HG03175 (cell line): ENCODE measurements around the gene FUBP3.
"Not testable (repeated sequence)": the region's sequence is repeated elsewhere in the genome, so short reads cannot be mapped to it uniquely, and the experiment has no call there.

Experiments used
- ATAC-seq: cut with Tn5 transposase; IDR thresholded peaks from one replicate; pipeline ENCODE4 v1.9.1; 2021; ENCODE audit warnings: mild to moderate bottlenecking, moderate library complexity; ENCODE audit not compliant: unreplicated experiment

FUBP3 gene

DNA sequence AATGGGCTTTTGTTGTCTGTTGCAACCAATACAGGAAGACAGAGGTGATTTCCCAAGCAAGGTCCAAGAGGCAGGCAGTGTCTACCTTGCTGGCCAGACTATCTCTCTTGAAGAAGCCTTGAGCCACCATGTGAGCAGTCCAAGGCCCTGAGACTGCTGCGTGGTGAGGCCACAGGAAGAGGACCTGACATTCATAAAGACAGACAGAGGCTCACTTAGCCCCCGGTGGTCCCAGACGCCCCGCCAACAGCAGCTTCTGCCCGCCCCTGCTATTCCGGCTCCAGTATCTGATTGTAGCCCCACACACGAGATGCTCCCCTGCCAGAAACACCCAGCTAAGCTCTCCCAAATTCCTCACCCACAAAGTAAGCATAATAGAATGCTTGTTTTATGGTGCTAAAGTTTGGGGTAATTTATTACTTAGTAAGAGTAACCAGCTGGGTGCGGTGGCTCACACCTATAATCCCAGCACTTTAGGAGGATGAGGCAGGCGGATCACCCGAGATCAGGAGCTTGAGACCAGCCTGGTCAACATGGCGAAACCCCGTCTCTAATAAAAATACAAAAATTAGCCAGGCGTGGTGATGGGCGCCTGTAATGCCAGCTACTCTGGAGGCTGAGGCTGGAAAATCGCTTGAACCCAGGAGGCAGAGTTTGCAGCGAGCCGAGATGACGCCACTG, 22.8 kb upstream of the FUBP3 start:
- ATAC-seq, result no peak

DNA sequence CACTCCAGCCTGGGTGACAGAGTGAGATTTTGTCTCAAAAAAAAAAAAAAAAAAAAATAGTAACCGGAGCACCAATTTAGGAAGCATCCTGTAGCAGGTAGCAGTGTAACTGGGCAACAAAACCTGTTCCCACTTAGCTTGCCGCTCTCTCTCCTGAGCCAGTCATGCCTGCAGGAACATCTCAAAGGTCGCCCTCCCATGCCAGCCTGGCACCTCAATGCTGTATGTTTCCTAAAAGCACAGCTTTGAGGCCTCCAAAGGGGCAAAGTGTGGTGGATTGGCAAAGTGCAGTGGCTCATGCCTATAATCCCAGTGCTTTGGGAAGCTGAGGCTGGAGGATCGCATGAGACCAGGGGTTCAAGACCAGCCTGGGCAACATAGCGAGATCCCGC, 22.3 kb upstream of the FUBP3 start:
- no peak for ATAC-seq

DNA sequence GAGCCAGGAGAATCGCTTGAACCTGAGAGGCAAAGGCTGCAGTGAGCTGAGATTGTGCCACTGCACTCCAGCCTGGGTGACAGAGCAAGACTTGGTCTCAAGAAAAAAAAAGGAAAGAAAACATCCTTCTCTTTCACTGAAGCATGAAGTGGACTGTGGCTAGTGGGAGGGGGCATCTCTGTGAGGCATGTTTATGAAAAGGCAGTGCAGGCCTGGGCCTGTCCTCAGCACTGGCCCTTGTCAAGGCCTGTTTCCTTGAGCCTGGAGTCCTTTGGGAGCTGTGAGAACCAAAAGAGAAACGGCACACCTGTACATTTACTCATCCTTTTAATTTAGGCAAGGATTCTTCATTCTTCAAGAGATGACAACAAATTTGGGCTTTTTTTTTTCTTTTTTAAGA, 18.3 kb upstream of the FUBP3 start:
- ATAC-seq, result no peak

DNA sequence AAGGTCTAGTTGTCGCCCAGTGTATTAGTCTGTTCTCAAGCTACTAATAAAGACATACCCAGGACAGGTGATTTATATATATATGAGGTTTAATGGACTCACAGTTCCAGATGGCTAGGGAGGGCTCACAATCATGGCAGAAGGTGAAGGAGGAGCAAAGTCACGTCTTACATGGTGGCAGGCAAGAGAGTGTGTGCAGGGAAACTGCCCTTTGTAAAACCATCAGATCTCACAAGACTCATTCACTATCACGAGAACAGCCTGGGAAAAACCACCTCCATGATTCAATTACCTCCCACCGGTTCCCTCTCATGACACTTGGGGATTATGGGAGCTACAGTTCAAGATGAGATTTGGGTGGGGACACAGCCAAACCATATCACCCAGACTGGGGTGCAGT, 16.9 kb upstream of the FUBP3 start:
- ATAC-seq, result not testable (repeated sequence)

DNA sequence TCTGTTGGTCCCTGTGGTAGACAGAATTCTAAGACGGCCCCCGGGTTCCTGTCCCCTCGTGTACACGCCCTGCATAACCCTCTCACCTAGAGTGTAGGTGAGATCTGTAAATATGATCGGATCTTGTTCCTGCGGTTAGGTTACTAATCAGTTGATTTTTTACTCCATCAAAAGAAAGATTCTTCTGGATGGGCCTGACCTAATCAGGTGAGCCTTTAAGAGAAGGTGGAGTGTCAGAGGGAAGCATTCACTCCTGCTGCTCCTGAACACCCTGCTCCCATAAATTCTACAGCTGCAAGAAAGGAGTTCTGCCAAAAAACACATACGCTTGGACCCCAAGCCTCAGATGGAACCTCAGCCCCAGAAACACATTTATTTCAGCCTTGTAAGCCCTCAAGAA, 15.6 kb upstream of the FUBP3 start:
- no peak for ATAC-seq

DNA sequence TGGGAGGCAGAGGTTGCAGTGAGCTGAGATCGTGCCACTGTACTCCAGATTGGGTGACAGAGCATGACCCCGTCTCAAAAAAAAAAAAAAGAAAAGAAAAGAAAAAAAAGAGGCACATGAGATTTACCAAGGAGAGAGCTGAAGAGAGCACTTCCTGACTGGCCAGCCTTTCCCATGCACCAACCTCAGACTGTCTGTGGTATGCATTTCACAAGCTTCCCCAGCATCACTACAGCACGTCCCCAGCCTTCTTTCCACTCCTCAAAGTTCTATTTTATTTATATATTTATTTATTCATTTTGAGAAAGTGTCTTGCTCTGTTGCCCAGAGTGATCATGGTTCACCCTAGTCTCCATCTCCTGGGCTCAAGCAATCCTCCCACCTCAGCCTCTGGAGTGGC, 13.6 kb upstream of the FUBP3 start:
- ATAC-seq, result no peak

DNA sequence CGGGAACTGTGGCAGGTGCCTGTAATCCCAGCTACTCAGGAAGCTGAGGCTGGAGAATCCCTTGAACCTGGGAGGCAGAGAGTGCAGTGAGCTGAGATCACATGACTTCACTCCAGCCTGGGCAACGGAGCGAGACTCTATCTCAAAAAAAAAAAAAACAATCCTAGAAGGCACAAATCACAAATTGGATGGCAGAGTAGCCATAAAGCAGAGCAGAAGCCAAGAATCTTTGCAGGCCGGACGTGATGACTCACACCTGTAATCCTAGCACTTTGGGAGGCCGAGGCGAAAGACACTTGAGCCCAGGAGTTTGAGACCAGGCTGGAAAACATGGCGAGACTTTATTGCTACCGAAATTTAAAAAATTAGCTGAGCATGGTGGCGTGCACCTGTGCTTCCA, 9.2 kb upstream of the FUBP3 start:
- no peak for ATAC-seq

DNA sequence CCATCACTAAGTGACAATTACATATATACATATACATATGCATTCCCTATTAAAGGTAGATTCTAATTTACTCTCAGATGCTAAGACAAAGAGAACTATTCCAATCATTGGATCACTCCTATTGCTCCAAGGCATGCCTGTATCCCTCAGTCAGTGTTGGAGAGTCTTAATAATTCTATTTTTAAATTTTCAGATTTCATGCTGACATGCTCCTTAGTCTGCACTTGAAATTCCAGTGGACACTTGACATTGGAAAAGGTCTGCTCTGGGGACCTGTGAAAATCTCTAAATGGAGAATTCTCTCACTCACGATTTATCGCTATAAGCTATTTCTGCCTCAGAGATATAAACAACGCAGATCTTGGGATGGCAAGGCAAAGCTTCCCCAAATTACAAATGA, 3.9 kb upstream of the FUBP3 start:
- no peak for ATAC-seq

DNA sequence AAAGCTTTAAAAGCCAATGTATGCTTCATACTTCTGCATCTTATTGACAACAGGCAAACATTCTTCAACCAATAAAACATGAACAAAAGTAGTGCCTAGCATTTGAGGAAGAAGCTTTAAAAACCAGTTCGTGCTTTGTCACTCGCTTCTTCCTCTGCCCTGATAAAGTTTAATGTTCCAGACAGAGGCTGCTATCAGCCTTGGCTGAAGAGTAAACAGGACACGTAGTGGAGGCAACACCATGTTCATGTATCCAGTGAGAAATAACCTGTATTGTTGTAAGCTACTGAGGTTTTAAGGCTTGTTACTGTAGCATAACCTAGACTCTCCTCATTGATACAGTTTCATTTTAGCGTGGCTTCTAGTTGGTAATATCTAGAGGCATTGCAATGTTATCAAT, 3.2 kb upstream of the FUBP3 start:
- ATAC-seq, result no peak

DNA sequence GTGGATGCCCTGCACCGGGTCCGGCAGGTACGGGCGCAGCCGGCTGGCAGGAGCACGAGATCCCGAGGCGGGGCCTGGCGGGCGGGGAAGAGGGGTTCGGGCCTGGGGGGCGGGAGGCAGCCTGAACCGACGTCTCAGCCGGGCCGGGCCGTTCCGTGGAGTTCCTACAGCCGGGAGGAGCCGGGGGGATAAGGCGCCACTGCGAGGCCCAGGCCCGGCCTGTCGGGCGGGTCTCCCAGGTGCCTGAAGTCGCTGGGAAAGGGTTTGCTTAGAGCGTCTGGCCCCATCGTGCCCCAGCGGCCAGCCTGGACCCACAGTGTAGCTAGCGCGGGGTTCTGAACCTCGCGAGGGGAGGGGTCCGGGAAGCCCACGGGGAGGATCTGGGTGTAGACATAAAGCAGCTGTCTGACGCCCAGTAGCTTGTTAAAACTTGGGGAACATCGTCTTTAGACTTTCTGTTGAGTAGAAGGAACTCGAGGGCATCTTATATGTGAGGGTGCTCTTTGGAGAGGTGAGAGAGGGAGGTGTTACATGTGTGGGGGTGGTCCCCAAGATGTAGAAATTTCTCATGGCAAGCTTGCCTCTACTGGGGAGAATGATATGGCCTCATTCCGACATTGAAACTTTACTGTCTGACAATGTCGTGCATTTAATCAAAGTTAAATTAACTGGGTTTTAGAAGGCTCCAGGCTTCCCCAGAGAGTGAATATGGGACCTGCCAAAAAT, 524 bp downstream of the FUBP3 start:
- peak; percentile 29 for ATAC-seq

DNA sequence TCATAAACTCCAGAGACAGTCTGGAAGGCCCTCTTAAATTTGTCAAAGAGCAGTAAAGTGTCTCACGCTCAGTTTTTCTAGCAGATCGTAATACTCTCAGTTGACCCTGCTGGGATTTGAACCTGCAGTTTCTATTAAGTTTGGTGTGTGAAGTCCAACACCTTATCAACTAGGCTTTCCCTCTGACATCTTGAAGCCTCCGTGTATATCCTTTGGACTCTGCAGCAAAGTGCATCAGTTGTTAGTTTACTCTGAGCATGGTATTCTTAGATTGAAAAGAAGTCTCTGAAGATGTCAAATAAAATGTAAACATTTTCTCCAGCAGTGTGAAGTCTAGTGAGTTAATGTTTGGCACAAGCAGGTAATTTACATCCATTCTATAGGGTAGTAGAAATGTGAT, 2.4 kb downstream of the FUBP3 start:
- no peak for ATAC-seq

DNA sequence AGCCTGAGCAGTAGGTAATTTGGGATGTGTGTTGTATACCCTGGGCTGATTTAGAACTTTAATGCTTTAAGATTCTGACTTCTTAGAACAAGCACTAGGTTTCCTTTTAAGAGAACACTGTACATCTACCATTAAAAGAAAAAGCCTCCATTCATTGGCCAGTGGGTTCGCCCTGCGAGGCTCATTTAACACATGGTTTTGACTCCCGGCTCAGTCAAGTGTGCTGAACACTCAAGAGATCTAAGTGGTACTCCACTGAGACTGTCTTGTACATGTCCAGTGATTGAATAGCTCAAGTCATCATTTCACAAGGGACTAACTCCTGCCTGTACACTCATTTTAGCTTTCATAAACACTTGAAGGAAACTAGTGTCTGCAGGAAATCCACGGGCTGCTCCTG, 3.9 kb downstream of the FUBP3 start:
- ATAC-seq, result no peak

DNA sequence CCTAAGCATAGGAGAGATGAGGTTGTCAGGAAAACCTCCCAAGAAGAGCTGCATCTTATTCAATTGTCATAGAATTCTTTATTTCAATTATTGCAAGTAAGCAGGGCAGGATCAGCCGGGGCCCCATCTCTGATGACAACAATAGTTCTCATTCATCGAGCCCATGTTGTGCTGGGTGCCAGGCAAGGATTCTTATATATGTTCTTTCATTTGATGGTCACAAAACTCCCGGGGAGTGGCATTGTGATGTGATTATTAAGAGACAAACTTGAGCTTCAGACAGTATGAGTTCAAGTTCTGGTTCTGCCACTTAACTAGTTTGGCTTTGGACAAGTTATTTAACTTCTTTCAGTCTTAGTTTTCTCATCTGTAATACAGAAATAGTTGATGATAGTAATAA, 8.5 kb downstream of the FUBP3 start:
- no peak for ATAC-seq

DNA sequence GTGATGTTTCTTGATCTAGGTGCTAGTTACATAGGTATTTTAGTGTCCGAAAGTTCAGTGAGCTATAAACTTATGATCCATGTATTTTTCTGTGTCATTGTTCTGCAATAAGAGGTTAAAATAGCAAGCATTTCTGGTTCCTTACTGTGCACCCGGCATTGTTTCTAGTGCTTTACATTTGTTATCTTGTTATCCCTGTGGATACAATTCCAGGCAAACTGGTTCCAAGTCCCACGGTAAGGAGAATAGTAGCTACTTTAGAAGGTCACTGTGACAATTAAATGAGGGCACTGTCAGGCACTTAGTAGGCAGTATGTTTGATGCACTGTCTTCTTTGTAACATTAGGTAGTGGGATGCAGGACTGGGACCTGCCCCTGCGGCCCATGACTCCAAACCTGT, 9.0 kb downstream of the FUBP3 start:
- no peak for ATAC-seq

DNA sequence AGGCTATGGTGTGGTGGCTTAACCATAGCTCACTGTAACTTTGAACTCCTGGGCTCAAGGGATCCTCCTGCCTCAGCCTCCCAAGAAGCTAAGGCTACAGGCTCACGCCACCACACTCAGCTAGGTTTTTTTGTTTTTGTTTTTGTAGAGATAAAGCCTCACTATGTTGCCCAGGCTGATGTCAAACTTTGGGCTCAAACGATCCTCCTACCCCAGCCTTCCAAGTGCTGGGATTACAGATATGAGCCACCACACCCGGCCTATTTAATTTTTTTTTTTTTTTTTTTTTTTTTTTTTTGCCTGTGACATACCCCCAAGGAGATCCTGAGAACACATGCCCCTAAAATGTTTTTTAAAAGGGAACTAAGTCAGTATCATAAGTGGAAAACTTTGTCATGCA, 10.4 kb downstream of the FUBP3 start:
- ATAC-seq, result no peak

DNA sequence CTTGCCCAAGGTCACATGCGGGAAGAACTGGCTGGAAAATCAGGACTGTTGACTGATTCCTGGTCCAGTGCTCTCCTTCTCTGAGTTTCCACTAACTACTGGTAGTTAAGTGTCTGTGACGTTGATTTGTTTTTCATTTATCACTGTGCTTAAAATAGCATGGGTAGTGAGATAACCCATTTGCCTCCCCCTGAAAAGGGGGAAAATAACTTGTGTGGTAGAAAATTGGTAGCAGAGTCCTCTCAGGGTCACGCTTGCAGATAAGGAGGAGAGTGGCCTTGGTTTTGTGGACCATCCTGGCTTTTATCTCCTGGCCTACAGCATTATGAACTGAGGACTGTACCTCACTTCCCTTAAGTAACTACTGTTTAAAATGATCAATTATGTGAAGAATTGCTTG, 10.9 kb downstream of the FUBP3 start:
- ATAC-seq, result no peak

DNA sequence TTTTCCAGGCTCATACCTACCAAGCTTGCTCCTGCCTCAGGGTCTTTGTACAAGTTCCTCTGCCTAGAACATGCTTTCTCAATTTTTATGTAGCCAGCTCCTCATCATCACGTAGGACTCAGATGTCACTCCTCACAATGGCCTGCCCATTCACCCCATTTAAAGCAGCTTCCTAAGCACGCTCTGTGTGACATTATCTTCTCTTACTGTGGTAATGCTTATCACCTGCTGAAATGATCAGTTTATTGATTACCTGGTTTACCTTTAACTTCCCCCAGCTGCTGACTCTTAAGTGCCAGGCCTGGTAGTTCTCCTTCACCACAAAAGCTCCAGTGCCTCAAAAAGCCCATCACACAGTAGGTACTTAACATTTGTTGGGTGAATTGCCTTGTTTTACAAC, 13.6 kb downstream of the FUBP3 start:
- ATAC-seq, result no peak

DNA sequence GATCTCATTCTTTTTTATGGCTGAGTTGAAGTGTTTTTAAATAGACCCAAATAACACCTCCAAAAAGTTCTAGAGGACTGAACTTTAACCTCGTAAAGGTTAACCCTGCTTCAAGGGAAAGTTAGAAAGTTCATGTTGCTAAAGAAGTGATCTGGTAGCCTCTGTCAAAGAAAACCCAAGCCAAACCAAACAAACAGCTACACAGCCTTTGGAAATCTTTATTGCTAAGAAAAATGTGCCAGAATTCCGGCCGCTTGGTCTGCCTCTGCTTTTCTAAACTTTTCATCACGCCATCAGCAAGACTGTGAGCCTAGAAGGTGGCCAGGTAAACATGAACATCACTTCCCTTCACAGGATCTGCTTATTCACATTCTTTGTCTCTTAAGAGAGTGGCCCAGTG, 17.9 kb downstream of the FUBP3 start:
- ATAC-seq, result no peak

DNA sequence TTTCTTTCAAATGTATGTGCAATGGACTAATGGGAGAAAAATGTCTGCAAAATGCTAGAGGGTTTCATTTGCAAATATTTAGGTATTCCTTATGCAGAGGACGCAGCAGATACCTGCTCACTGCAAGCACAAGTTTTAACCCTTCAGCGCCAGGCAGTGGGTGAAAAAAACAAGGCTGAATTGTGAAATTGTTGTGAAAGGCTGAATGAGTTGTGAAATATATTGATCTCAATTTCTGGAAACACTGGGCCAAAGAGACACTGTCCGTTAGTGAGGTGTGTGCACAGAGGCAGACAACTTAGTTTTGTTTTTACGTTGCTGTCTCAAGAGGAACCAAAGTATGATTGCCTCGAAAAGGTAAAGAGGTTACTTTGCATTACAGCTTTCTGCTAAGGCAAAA, 18.8 kb downstream of the FUBP3 start:
- no peak for ATAC-seq

DNA sequence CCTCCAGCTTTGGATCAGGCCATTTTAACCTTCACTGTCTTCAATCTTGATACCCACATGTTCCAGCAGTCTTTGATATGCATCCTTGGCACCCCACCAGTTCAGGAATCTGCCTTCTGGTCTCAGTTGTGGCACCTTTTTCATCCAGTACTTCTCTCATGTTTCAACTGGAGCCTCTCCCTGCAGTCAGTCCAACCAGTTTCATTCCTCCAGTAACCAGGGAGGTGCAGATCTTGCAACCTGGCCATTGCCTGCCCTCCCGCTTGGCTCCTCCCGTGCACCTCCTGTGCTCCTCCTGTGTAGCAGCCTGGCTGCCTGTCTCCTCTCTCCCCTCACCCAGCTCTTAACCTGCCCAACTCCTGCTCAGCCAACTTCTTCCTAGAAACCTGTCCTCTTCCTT, 20.2 kb downstream of the FUBP3 start:
- ATAC-seq, result no peak

DNA sequence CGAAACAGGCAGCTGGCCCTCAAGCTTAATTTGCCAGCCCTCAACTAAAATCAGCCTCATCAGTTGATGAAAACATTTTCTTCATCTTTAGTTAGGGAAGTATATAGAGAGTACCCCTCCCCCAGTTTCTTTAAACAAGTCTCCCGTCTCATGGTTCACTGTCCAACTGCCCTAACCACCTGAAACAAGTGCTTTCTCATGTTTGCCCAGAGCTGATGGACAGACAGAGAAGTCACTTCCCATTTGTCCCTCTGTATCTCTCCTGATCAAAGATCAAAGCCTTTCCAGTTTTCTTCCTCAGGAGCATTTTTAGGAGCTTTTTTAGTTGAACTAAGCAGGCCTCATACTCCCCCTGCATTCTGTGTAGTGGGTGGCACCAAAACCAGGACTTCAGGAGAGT, 21.7 kb downstream of the FUBP3 start:
- no peak for ATAC-seq

DNA sequence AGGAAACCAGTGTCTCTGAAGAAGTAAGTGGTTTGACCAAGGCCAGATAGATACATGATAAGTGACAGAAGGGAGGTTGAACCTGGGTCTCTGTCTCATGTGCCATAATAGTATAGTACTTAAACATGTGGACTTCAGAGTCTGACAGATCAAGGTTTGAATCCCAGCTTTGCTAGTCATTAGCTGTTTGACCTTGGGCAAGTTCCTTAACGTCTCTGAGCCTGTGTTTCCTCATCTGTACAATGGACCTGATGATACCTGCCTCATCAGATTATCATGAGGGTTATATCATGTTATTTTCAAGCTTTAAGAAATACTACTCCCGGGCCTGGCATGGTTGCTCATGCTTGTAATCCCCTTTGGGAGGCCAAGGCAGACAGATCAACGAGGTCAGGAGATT, 24.9 kb downstream of the FUBP3 start:
- ATAC-seq, result no peak
